ENCODE measurements around the gene CD59.

DNA sequence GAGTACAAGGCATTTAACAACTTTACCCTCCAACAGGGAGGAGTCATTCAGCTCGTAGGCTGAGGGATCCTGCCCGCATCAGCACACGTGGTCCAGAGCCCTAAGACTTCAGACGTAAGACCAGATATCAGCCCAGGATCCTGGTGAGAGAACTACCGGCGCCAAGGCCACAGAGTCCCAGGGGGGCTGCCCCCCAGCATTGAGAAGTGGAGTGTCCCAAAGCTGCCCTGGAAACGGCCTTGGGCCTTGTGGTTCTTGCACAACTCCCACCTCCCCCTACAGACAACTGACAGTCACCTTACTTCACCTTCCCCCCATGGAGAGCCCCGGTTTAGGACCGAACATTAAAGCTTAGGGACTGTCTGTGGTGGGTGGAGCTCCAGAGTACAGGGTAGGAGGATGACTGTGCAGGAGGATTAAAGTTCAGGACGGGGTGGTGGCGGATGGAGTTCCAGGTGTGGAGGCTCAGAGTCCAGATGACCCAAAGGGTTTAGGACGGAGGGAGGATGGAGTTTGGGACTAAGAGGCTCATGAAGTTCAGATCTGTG, 36.6 kb downstream of the CD59 start:
- TF ChIP-seq, protein P1, sequence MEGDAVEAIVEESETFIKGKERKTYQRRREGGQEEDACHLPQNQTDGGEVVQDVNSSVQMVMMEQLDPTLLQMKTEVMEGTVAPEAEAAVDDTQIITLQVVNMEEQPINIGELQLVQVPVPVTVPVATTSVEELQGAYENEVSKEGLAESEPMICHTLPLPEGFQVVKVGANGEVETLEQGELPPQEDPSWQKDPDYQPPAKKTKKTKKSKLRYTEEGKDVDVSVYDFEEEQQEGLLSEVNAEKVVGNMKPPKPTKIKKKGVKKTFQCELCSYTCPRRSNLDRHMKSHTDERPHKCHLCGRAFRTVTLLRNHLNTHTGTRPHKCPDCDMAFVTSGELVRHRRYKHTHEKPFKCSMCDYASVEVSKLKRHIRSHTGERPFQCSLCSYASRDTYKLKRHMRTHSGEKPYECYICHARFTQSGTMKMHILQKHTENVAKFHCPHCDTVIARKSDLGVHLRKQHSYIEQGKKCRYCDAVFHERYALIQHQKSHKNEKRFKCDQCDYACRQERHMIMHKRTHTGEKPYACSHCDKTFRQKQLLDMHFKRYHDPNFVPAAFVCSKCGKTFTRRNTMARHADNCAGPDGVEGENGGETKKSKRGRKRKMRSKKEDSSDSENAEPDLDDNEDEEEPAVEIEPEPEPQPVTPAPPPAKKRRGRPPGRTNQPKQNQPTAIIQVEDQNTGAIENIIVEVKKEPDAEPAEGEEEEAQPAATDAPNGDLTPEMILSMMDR (IDR thresholded peaks at IDR 0.05 in 2 of 3, conservative IDR thresholded peaks at IDR 0.05 in 1 of 3; ENCODE audit: control insufficient read depth in 2 of 3, extremely low read depth in 1 of 3, insufficient read depth in 1 of 3, low read depth in 3 of 3, low read length in 3 of 3) = no peak
- TF ChIP-seq FOXM1 (IDR thresholded peaks at IDR 0.05; ENCODE audit: low read depth, low read length) = no peak
- no peak for TF ChIP-seq POLR2A (IDR thresholded peaks at IDR 0.05; ENCODE audit: low read depth, low read length)
- TF ChIP-seq EP300 (IDR thresholded peaks at IDR 0.05; ENCODE audit: borderline replicate concordance in 1 of 2, control insufficient read depth in 1 of 2, low read depth in 2 of 2, low read length in 2 of 2) = no peak
- TF ChIP-seq ZZZ3 (IDR thresholded peaks at IDR 0.05; ENCODE audit: control insufficient read depth, insufficient read length, low read depth) = no peak
- TF ChIP-seq, protein P2, sequence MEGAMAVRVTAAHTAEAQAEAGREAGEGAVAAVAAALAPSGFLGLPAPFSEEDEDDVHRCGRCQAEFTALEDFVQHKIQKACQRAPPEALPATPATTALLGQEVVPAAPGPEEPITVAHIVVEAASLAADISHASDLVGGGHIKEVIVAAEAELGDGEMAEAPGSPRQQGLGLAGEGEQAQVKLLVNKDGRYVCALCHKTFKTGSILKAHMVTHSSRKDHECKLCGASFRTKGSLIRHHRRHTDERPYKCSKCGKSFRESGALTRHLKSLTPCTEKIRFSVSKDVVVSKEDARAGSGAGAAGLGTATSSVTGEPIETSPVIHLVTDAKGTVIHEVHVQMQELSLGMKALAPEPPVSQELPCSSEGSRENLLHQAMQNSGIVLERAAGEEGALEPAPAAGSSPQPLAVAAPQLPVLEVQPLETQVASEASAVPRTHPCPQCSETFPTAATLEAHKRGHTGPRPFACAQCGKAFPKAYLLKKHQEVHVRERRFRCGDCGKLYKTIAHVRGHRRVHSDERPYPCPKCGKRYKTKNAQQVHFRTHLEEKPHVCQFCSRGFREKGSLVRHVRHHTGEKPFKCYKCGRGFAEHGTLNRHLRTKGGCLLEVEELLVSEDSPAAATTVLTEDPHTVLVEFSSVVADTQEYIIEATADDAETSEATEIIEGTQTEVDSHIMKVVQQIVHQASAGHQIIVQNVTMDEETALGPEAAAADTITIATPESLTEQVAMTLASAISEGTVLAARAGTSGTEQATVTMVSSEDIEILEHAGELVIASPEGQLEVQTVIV (IDR thresholded peaks at IDR 0.05; ENCODE audit: borderline replicate concordance, partially characterized antibody) = no peak
- TF ChIP-seq, protein P3, sequence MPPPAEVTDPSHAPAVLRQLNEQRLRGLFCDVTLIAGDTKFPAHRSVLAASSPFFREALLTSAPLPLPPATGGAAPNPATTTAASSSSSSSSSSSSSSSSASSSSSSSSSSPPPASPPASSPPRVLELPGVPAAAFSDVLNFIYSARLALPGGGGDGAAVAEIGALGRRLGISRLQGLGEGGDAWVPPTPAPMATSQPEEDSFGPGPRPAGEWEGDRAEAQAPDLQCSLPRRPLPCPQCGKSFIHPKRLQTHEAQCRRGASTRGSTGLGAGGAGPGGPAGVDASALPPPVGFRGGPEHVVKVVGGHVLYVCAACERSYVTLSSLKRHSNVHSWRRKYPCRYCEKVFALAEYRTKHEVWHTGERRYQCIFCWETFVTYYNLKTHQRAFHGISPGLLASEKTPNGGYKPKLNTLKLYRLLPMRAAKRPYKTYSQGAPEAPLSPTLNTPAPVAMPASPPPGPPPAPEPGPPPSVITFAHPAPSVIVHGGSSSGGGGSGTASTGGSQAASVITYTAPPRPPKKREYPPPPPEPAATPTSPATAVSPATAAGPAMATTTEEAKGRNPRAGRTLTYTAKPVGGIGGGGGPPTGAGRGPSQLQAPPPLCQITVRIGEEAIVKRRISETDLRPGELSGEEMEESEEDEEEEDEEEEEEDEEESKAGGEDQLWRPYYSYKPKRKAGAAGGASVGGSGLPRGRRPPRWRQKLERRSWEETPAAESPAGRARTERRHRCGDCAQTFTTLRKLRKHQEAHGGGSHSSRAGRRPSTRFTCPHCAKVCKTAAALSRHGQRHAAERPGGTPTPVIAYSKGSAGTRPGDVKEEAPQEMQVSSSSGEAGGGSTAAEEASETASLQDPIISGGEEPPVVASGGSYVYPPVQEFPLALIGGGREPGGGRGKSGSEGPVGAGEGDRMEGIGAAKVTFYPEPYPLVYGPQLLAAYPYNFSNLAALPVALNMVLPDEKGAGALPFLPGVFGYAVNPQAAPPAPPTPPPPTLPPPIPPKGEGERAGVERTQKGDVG (CRISPR knock-in tag; IDR thresholded peaks at IDR 0.05) = no peak
- no peak for TF ChIP-seq TCF12 (IDR thresholded peaks at IDR 0.05; ENCODE audit: low read depth, low read length)
- no peak for TF ChIP-seq NRF1 (conservative IDR thresholded peaks at IDR 0.05; ENCODE audit: low read depth, low read length)
- TF ChIP-seq SIN3A (IDR thresholded peaks at IDR 0.05; ENCODE audit: low read depth, low read length) = no peak
- TF ChIP-seq BRCA1 (IDR thresholded peaks at IDR 0.05; ENCODE audit: low read depth, low read length) = no peak
